Measurements from ENCODE around the gene SLC9A7.

- TF ChIP-seq FOXP2 (optimal IDR thresholded peaks at IDR 0.05; ENCODE audit: borderline replicate concordance, extremely low read depth, extremely low read length, insufficient read depth) = no peak
- no peak for TF ChIP-seq REST (IDR thresholded peaks at IDR 0.05; ENCODE audit: insufficient read depth in 1 of 2, low read depth in 2 of 2, low read length in 2 of 2)
Observed at GRCh38 chrX:46712764-46713163, 46.2 kb downstream of the SLC9A7 start.
